Caco-2 (cell line): ENCODE results near the gene VILL. TPM values are rescaled to one million over a fixed set of nuclear protein-coding genes. Genes with fewer than 3 reads are reported as not detected.
A peak's percentile ranks its signal among the peaks of the same experiment; 100 is the strongest.

ENCODE experiments used
- BruUV-seq: library from RNA; stranded (reverse); fragments of 400-500 nt; replicated peaks from 2 replicates; lab custom pipeline; 2021; lab: Mats Ljungman, UMichigan
- CTCF ChIA-PET: fragments of 300-600 bp; sonication (Branson Sonifier 250); formaldehyde crosslinking; loops from one replicate; lab custom pipeline; 2022; ENCODE audit warnings: antibody characterized with exemption; lab: Charles Lee
- POLR2A ChIA-PET: fragments of 300-600 bp; sonication (Branson Sonifier 250); formaldehyde crosslinking; loops from one replicate; lab custom pipeline; 2022; ENCODE audit warnings: antibody characterized with exemption; lab: Charles Lee
- DNase-seq, 2 experiments: peaks; one replicate each; pipeline versions ENCODE4 v3.0.0 to v3.0.0-alpha.2; 2020 to 2022
- H3K27me3 ChIP-seq: replicated peaks from 2 replicates; pipeline ENCODE4 v1.6.0; 2011; ENCODE audit warnings: low read length; ENCODE audit not compliant: control insufficient read depth, insufficient read depth
- H3K36me3 ChIP-seq: 2 replicates; pipeline ENCODE4 v1.5.1; 2011; ENCODE audit warnings: low read length; ENCODE audit not compliant: control insufficient read depth, insufficient read depth
- H3K4me1 ChIP-seq: fragments of 250-450 bp; sonication (Bioruptor Pico); 2 replicates; pipeline ENCODE4 v1.5.1; 2020; ENCODE audit warnings: mild to moderate bottlenecking
- H3K4me3 ChIP-seq: 2 replicates; pipeline ENCODE4 v1.5.1; 2011; ENCODE audit warnings: low read depth, mild to moderate bottlenecking, control low read depth, low read length
- H3K9me3 ChIP-seq: fragments of 250-450 bp; sonication (Bioruptor Pico); 2 replicates; pipeline ENCODE4 v1.5.1; 2020; ENCODE audit warnings: mild to moderate bottlenecking, moderate library complexity
- H3K27ac Mint-ChIP-seq: one replicate; pipeline ENCODE4 v1.8.0; 2022; ENCODE audit warnings: mixed read lengths; ENCODE audit not compliant: unreplicated experiment
- H3K27me3 Mint-ChIP-seq: one replicate; pipeline ENCODE4 v1.8.0; 2022; ENCODE audit warnings: mixed read lengths; ENCODE audit not compliant: insufficient read depth, unreplicated experiment
- H3K36me3 Mint-ChIP-seq: one replicate; pipeline ENCODE4 v1.8.0; 2022; ENCODE audit warnings: mild to moderate bottlenecking, mixed read lengths; ENCODE audit not compliant: insufficient read depth, unreplicated experiment
- H3K4me1 Mint-ChIP-seq: one replicate; pipeline ENCODE4 v1.8.0; 2022; ENCODE audit warnings: low read depth, mixed read lengths; ENCODE audit not compliant: unreplicated experiment
- H3K4me3 Mint-ChIP-seq: one replicate; pipeline ENCODE4 v1.8.0; 2022; ENCODE audit warnings: mild to moderate bottlenecking, moderate library complexity, mixed read lengths; ENCODE audit not compliant: unreplicated experiment
- H3K9me3 Mint-ChIP-seq: one replicate; pipeline ENCODE4 v1.8.0; 2022; ENCODE audit warnings: mixed read lengths; ENCODE audit not compliant: unreplicated experiment
- CTCF ChIP-seq, 2 experiments: fragments of 200-600 bp in 1 of 2; IDR thresholded peaks; 1 replicate in 1 of 2; 2 replicates in 1 of 2; pipeline versions ENCODE4 v1.5.1 to v1.8.0; 2011 to 2022; ENCODE audit warnings: antibody characterized with exemption in 1 of 2, control low read depth in 1 of 2, inconsistent platforms in 1 of 2, low read depth in 1 of 2, low read length in 1 of 2, mild to moderate bottlenecking in 1 of 2, moderate library complexity in 1 of 2; ENCODE audit not compliant: insufficient read depth in 1 of 2, severe bottlenecking in 1 of 2, unreplicated experiment in 1 of 2
- intact Hi-C: fragments of 100-400 bp; cut with micrococcal nuclease; formaldehyde crosslinking; loops from one replicate; pipeline ENCODE4 v1.10.0; 2022; ENCODE audit not compliant: unreplicated experiment
- total RNA-seq: library from RNA; stranded (reverse); gene quantifications from 2 replicates; pipeline ENCODE4 v1.2.3, GENCODE V29; 2022

The VILL gene
- total RNA-seq, 1 experiment from 2014 or later, result 11.7 TPM

DNA sequence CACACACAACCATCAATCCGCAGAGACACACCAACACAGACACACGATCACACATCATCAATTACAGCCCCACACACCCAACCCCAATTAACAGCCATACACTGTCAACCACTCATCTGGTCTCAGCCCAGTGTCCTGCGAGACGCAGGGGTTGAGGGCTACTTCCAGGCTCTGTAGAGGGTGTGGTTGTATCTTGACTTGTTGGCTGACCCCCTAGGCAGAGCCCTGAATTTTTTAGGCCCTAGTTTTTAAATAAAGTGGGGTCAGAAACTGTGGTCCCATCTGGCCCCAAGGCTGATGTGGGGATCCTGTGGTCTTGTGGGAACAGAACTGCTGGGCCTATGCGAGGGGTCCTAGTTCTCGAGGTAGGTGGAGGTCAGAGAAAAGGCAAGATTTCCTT, 9.2 kb downstream of the VILL start:
- TF ChIP-seq CTCF (IDR thresholded peaks at IDR 0.05; ENCODE audit: insufficient read depth in 1 of 2, low read depth in 1 of 2, low read length in 1 of 2, severe bottlenecking in 1 of 2, unreplicated experiment in 1 of 2), result no peak
- H3K4me1 Mint-ChIP-seq, result peaks cover 51% of the 10 kb centered on the region
- BruUV-seq, result TSS peak; percentile 36
- no peaks in the 10 kb centered on the region for H3K9me3 ChIP-seq
- H3K27me3 ChIP-seq, result no peaks in the 10 kb centered on the region
- H3K4me3 Mint-ChIP-seq, result no peak overlapping the region
- peaks cover 56% of the 10 kb centered on the region for H3K4me1 ChIP-seq
- H3K27ac Mint-ChIP-seq, result peak overlapping the region; percentile 97
- H3K36me3 ChIP-seq, result peaks cover 3% of the 10 kb centered on the region; the same call in 1 of the 2 replicates
- no peaks in the 10 kb centered on the region for H3K9me3 Mint-ChIP-seq
- no peak overlapping the region for H3K4me3 ChIP-seq
- intact Hi-C loops, result no loop called here
- POLR2A ChIA-PET, result no interaction called here
- CTCF ChIA-PET, result no interaction called here
- DNase-seq, result no peak
- H3K36me3 Mint-ChIP-seq, result peaks cover 16% of the 10 kb centered on the region
- H3K27me3 Mint-ChIP-seq, result no peaks in the 10 kb centered on the region

DNA sequence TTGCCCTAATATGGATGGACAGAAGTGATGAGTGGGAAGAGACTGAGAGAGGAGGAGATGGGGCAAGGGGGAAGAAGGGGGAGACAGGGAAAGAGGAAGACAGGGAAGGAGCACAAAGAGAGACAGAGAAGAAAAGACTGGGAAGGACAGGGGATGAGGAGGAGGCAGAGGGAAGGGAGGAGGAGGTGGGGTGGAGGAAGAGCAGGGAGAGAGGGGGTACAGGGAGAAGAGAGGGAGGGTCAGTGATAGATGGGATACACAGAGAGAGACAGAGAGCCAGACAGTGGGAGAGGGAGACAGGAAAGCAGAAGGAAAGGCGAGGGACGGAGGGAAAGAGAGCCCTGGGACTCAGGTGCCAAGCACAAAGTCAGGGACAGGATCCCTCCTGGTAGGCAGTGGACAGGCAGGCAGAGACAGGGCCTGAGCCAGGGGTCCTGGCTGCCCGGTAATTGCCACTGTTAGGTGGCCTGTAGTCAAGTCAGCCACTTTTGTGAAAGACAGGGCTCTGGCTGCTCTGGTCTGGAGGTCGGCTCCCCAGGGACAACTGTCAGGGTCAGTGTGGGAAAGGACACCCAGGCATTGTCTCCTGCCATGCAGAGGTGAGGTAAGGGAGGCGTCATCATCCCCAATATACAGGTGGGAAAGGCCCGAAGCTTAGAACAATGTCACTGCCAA, 9.8 kb downstream of the VILL start:
- H3K36me3 ChIP-seq, result peaks cover 3% of the 10 kb centered on the region; the same call in 1 of the 2 replicates
- H3K9me3 ChIP-seq, result no peaks in the 10 kb centered on the region
- H3K4me3 ChIP-seq, result no peak overlapping the region
- Mint-ChIP-seq H3K36me3 (peaks cover 17% of the 10 kb centered on the region), H3K4me1 (peaks cover 51% of the 10 kb centered on the region), H3K27me3 (no peaks in the 10 kb centered on the region), H3K9me3 (no peaks in the 10 kb centered on the region), H3K4me3 (no peak overlapping the region), H3K27ac (peak overlapping the region; percentile 97)
- intact Hi-C loops, result no loop called here
- BruUV-seq, result no TSS peak
- DNase-seq, result peak in 1 of 2 experiments; percentile 26
- ChIA-PET CTCF (interaction anchor here (2.4 kb wide), 1 partner anchor 26 kb away, joined by 34 read pairs; no protein-coding TSS in a partner anchor), POLR2A (no interaction called here)
- no peaks in the 10 kb centered on the region for H3K27me3 ChIP-seq
- H3K4me1 ChIP-seq, result peaks cover 55% of the 10 kb centered on the region
- TF ChIP-seq CTCF (IDR thresholded peaks at IDR 0.05; ENCODE audit: insufficient read depth in 1 of 2, low read depth in 1 of 2, low read length in 1 of 2, severe bottlenecking in 1 of 2, unreplicated experiment in 1 of 2), result no peak

DNA sequence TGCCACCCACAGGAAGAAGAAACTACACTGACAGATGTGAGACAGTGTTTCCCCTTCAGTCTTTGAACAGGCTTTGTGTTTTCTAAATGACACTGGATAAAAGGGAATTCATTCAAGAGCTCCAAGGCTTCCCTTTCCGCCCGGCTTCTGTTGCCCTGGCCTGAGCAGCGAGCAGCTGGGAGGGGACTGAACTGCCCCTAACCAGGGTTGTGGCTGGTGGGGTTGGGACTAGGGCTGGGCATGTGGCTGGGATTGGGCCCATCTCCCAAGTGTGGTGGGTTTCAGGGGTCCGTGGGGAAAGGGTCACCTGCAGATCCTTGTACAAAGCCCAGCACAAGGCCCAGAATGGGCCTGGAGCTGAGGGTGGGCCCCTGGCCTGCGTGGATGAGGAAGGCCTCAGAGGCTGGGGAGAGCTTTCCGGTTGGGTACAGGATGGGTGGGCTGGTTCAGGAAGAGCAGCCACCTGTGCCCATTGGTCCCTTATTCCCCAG, 10.4 kb downstream of the VILL start:
- Mint-ChIP-seq H3K4me3 (no peak overlapping the region), H3K4me1 (peaks cover 48% of the 10 kb centered on the region), H3K36me3 (peaks cover 17% of the 10 kb centered on the region), H3K27ac (no peak overlapping the region), H3K9me3 (no peaks in the 10 kb centered on the region), H3K27me3 (no peaks in the 10 kb centered on the region)
- Histone ChIP-seq H3K4me3 (no peak overlapping the region), H3K9me3 (no peaks in the 10 kb centered on the region), H3K4me1 (peaks cover 49% of the 10 kb centered on the region), H3K36me3 (peaks cover 7% of the 10 kb centered on the region), H3K27me3 (no peaks in the 10 kb centered on the region)
- ChIA-PET POLR2A (interaction anchor here (1.0 kb wide), 1 partner anchor 26 kb away, joined by 3 read pairs; no protein-coding TSS in a partner anchor), CTCF (interaction anchor here (2.4 kb wide), 1 partner anchor 27 kb away, joined by 34 read pairs; no protein-coding TSS in a partner anchor)
- intact Hi-C loops, result no loop called here
- no TSS peak for BruUV-seq
- peak in 1 of 2 experiments; percentile 33 for DNase-seq
- TF ChIP-seq CTCF (IDR thresholded peaks at IDR 0.05; ENCODE audit: insufficient read depth in 1 of 2, low read depth in 1 of 2, low read length in 1 of 2, severe bottlenecking in 1 of 2, unreplicated experiment in 1 of 2), result no peak
